HL-60 (cell line): ENCODE results near the gene MAN2A2.
A peak's percentile ranks its signal among the peaks of the same experiment; 100 is the strongest.
"Not testable (repeated sequence)": the region's sequence is repeated elsewhere in the genome, so short reads cannot be mapped to it uniquely, and the experiment has no call there.

Source experiments
- DNase-seq, 2 experiments: peaks; one replicate each; pipeline ENCODE4 v3.0.0-alpha.2; 2010 to 2020; ENCODE audit warnings: low read depth in 1 of 2, low spot score in 1 of 2
- H3K27ac ChIP-seq: fragments of 250-450 bp; sonication (Bioruptor Pico); replicated peaks from 2 replicates; pipeline ENCODE4 v1.5.1; 2020; ENCODE audit warnings: mild to moderate bottlenecking, moderate library complexity
- H3K27me3 ChIP-seq: fragments of 250-450 bp; sonication (Bioruptor Pico); 2 replicates; pipeline ENCODE4 v1.5.1; 2021; ENCODE audit warnings: mild to moderate bottlenecking, moderate library complexity; ENCODE audit not compliant: insufficient read depth, poor library complexity, severe bottlenecking
- H3K4me3 ChIP-seq: replicated peaks from 2 replicates; pipeline ENCODE4 v1.5.1; 2011; ENCODE audit warnings: mild to moderate bottlenecking, control low read depth, low read length; ENCODE audit not compliant: insufficient read depth
- CTCF ChIP-seq: IDR thresholded peaks from one replicate; pipeline ENCODE4 v1.5.1; 2011; ENCODE audit warnings: low read length, control low read depth, inconsistent platforms; ENCODE audit not compliant: insufficient read depth
- GABPA ChIP-seq: IDR thresholded peaks from 2 replicates; pipeline ENCODE4 v1.6.1; 2012; ENCODE audit warnings: low read depth
- POLR2AphosphoS5 ChIP-seq: IDR thresholded peaks from 2 replicates; pipeline ENCODE4 v1.6.1; 2012; ENCODE audit warnings: low read depth
- SPI1 ChIP-seq: IDR thresholded peaks from 2 replicates; pipeline ENCODE4 v1.6.1; 2012; ENCODE audit warnings: low read depth, mild to moderate bottlenecking, borderline replicate concordance
- TF ChIP-seq, protein P1 (sequence below): IDR thresholded peaks from 2 replicates; pipeline ENCODE4 v1.6.1; 2012; ENCODE audit warnings: low read depth; ENCODE audit not compliant: insufficient replicate concordance

MAN2A2 gene

GRCh38 chr15:90924375-90924774 is 21.3 kb downstream of the MAN2A2 start:
- TF ChIP-seq SPI1 (no peak), POLR2AphosphoS5 (no peak), CTCF (no peak), GABPA (no peak)
- TF ChIP-seq, protein P1, sequence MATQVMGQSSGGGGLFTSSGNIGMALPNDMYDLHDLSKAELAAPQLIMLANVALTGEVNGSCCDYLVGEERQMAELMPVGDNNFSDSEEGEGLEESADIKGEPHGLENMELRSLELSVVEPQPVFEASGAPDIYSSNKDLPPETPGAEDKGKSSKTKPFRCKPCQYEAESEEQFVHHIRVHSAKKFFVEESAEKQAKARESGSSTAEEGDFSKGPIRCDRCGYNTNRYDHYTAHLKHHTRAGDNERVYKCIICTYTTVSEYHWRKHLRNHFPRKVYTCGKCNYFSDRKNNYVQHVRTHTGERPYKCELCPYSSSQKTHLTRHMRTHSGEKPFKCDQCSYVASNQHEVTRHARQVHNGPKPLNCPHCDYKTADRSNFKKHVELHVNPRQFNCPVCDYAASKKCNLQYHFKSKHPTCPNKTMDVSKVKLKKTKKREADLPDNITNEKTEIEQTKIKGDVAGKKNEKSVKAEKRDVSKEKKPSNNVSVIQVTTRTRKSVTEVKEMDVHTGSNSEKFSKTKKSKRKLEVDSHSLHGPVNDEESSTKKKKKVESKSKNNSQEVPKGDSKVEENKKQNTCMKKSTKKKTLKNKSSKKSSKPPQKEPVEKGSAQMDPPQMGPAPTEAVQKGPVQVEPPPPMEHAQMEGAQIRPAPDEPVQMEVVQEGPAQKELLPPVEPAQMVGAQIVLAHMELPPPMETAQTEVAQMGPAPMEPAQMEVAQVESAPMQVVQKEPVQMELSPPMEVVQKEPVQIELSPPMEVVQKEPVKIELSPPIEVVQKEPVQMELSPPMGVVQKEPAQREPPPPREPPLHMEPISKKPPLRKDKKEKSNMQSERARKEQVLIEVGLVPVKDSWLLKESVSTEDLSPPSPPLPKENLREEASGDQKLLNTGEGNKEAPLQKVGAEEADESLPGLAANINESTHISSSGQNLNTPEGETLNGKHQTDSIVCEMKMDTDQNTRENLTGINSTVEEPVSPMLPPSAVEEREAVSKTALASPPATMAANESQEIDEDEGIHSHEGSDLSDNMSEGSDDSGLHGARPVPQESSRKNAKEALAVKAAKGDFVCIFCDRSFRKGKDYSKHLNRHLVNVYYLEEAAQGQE = no peak
- no peak for DNase-seq

DNA sequence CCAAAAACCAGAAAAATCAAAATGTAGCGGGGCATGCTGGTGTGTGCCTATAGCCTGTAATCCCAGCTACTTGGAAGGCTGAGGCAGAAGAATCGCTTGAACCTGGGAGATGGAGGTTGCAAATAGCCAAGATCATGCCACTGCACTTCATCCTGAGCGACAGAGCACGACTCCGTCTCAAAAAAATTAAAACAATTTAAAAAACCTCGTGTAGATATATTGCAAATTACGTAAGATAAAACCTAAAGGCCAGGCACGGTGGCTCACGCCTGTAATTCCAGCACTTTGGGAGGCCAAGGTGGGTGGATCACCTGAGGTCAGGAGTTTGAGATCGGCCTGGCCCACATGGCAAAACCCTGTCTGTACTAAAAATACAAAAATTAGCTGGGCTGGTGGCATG is 23.7 kb downstream of the MAN2A2 start:
- not testable (repeated sequence) for DNase-seq, H3K4me3 ChIP-seq

More at GRCh38 chr15:90924375-90924774, 21.3 kb downstream of the MAN2A2 start:
- Histone ChIP-seq H3K27ac (no peak overlapping the region), H3K4me3 (no peak overlapping the region), H3K27me3 (no peaks in the 10 kb centered on the region)

DNA sequence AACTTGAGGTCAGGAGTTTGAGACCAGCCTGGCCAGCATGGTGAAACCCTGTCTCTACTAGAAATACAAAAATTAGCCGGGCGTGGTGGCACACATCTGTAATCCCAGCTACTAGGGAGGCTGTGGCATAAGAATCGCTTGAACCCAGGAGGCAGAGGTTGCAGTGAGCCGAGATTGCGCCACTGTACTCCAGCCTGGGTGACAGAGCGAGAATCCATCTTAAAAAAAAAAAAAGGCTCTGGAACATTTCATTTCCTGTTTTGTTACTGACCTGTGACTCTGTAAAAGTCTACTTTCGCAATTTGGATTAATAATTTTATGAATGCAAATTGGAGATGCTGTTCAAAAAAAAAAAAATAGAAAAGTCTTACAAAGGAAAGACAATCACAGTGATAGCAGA is 25.0 kb downstream of the MAN2A2 start:
- H3K27ac ChIP-seq = peak overlapping the region; percentile 93
- not testable (repeated sequence) for H3K27me3 ChIP-seq, H3K4me3 ChIP-seq
- 0 out of 2 replicates have a peak, but pooled peaks have one; percentile 27 for TF ChIP-seq SPI1
- DNase-seq = peak in 1 of 2 experiments; percentile 50

More for the DNA sequence above, 23.7 kb downstream of the MAN2A2 start:
- H3K27me3 ChIP-seq, H3K27ac ChIP-seq: not testable (repeated sequence)

DNA sequence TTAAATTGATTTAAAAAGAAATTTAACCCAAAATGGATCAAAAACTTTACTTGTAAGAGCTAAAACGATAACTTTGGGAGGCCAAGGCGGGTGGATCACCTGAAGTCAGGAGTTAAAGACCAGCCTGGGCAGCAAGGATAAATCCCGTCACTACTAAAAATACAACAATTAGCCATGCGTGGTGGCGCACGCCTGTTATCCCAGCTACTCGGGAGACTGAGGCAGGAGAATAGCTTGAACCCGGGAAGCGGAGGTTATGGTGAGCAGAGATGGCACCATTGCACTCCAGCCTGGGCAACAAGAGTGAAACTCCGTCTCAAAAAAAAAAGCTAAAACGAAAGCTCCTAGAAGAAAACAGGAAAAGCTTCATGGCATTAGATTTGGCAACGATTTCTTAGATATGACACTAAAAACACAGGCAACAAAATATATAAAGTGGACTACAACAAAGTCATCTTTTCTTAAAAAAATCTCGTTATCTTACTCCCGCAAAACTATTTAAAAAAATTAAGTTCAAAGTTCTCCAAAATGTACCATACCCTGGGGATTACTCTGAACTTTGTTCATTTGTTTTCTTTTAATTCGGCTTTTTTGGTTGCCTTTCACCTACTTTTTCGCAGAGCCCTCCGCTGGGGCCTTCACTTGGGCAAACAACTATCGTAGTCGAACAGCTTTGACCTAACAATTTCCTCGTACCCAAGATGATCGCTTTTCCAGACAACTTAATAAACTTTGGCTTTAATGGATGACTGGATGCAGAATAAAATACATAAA is 26.3 kb downstream of the MAN2A2 start:
- no peak for DNase-seq
- Histone ChIP-seq H3K27ac (peak overlapping the region; percentile 93), H3K4me3 (peak overlapping the region; percentile 47), H3K27me3 (no peaks in the 10 kb centered on the region)
- TF ChIP-seq, protein P1 = no peak
- no peak for TF ChIP-seq CTCF

- H3K4me3 ChIP-seq = peak overlapping the region; percentile 75
Measured at GRCh38 chr15:90930861-90931574, 27.9 kb downstream of the MAN2A2 start.

More at GRCh38 chr15:90930861-90931574, 27.9 kb downstream of the MAN2A2 start:
- Histone ChIP-seq H3K27me3 (no peaks in the 10 kb centered on the region), H3K27ac (peak overlapping the region; percentile 93)
- TF ChIP-seq CTCF = no peak
- no peak for TF ChIP-seq GABPA
- no peak for TF ChIP-seq SPI1
- TF ChIP-seq POLR2AphosphoS5 = no peak
- TF ChIP-seq, protein P1 = no peak
- no peak for DNase-seq
